Body of pancreas (tissue), 4 donors: Measurements from ENCODE around the gene DGKE. TPM values are rescaled to one million over a fixed set of nuclear protein-coding genes. Genes with fewer than 3 reads are reported as not detected.

ENCODE experiments used
- ATAC-seq: fragments of 150-250 bp; one replicate; pipeline ENCODE4 v1.9.1; 2016
- DNase-seq, 4 donors: peaks; one replicate each; pipeline ENCODE4 v3.0.0-alpha.2; 2019
- H3K27ac ChIP-seq, 4 donors: fragments of 200-600 bp; sonication (generic); 1 replicate in 3 of 4; 2 replicates in 1 of 4; pipeline versions ENCODE4 v1.5.1 to v1.6.1; 2016 to 2019; ENCODE audit warnings: mild to moderate bottlenecking in 1 of 4, mixed read lengths in 1 of 4, moderate library complexity in 1 of 4
- H3K27me3 ChIP-seq, 2 donors: fragments of 200-600 bp; sonication (generic); one replicate each; pipeline ENCODE4 v1.6.0; 2016; ENCODE audit warnings: mild to moderate bottlenecking in 1 of 2
- H3K36me3 ChIP-seq, 2 donors: fragments of 200-600 bp; sonication (generic); replicated peaks in 1 of 2; 2 replicates each; pipeline ENCODE4 v1.5.1; 2016; ENCODE audit warnings: low read depth in 2 of 2; ENCODE audit not compliant: insufficient read depth in 1 of 2
- H3K4me1 ChIP-seq: fragments of 200-600 bp; sonication (generic); one replicate; pipeline ENCODE4 v1.6.0; 2016
- H3K4me3 ChIP-seq, 2 donors: fragments of 200-600 bp; sonication (generic); 1 replicate in 1 of 2; 2 replicates in 1 of 2; pipeline ENCODE4 v1.5.1; 2016 to 2019
- H3K9me3 ChIP-seq, 3 donors: fragments of 200-600 bp; sonication (generic); 1 replicate in 2 of 3; 2 replicates in 1 of 3; pipeline ENCODE4 v1.5.1; 2016
- CTCF ChIP-seq, 7 experiments: fragments of 450-650 bp in 4 of 7; fragments of 200-600 bp in 3 of 7; sonication (generic) in 3 of 7; IDR thresholded peaks; one replicate each; pipeline ENCODE4 v1.5.1; 2016 to 2019; ENCODE audit warnings: antibody characterized with exemption in 7 of 7
- POLR2A ChIP-seq, 3 donors: fragments of 450-650 bp; IDR thresholded peaks; one replicate each; pipeline ENCODE4 v1.6.1; 2016; ENCODE audit warnings: antibody characterized with exemption in 3 of 3, mild to moderate bottlenecking in 2 of 3
- WGBS, 2 donors: methylation state at CpG; one replicate each; pipeline ENCODE4 v1.1.5; 2017; 5-methylcytosine and 5-hydroxymethylcytosine counted together
- intact Hi-C: fragments of 100-400 bp; cut with DNase I; formaldehyde crosslinking; loops from one replicate; pipeline ENCODE4 v1.15.1; 2023
- total RNA-seq, 2 donors: library from RNA; depleted of rRNA; stranded (reverse); fragments of >200 nt; gene quantifications; one replicate each; pipeline ENCODE4 v1.1.0, GENCODE V29; 2016

Gene DGKE
- total RNA-seq, 2 donors from 2014 or later = 4.6 to 7.0 TPM

- 59 to 68% methylated on average over 1 of the region's 1 CpG for WGBS, 2 donors
- H3K27me3 ChIP-seq = no peaks in the 10 kb centered on the region
Observed at GRCh38 chr17:56824503-56824902, 9.4 kb upstream of the DGKE start.

GRCh38 chr17:56826611-56827414, 7.1 kb upstream of the DGKE start:
- H3K4me3 ChIP-seq = no peak overlapping the region
- no peaks in the 10 kb centered on the region for H3K9me3 ChIP-seq
- peaks cover 60% of the 10 kb centered on the region for H3K4me1 ChIP-seq
- H3K27me3 ChIP-seq = no peaks in the 10 kb centered on the region
- WGBS, 2 donors = 27 to 34% methylated on average over 4 of the region's 4 CpGs
- peak overlapping the region in 3 of 4 donors; percentile 26 to 69 (median 29) for H3K27ac ChIP-seq
- intact Hi-C loops = no loop called here
- no peak for TF ChIP-seq POLR2A (IDR thresholded peaks at IDR 0.05)
- no peak for TF ChIP-seq CTCF (IDR thresholded peaks at IDR 0.05)
- peak; percentile 33 for ATAC-seq
- DNase-seq = peak in 2 of 4 donors; percentile 41 to 57
- H3K36me3 ChIP-seq = no peaks in the 10 kb centered on the region

More at GRCh38 chr17:56824503-56824902, 9.4 kb upstream of the DGKE start:
- no peak for TF ChIP-seq CTCF (IDR thresholded peaks at IDR 0.05)
- no peak for TF ChIP-seq POLR2A (IDR thresholded peaks at IDR 0.05)
- ATAC-seq = no peak
- peak overlapping the region in 2 of 4 donors; percentile 52 to 69 for H3K27ac ChIP-seq
- peaks cover 53% of the 10 kb centered on the region for H3K4me1 ChIP-seq
- no peaks in the 10 kb centered on the region for H3K9me3 ChIP-seq
- H3K4me3 ChIP-seq = no peak overlapping the region
- DNase-seq = peak in 2 of 4 donors; percentile 17 to 27
- H3K36me3 ChIP-seq = no peaks in the 10 kb centered on the region
- intact Hi-C loops = loop anchor here (5.0 kb wide), 1 partner anchor 113 kb away; no protein-coding TSS in a partner anchor

GRCh38 chr17:56830726-56831368, 3.1 kb upstream of the DGKE start:
- DNase-seq (peak; percentile 63 to 85 (median 80)), ATAC-seq (no peak)
- no peaks in the 10 kb centered on the region for H3K27me3 ChIP-seq
- H3K36me3 ChIP-seq = no peaks in the 10 kb centered on the region
- peaks cover 69% of the 10 kb centered on the region for H3K4me1 ChIP-seq
- 18 to 23% methylated on average over 7 of the region's 7 CpGs for WGBS, 2 donors
- TF ChIP-seq CTCF (IDR thresholded peaks at IDR 0.05) = no peak
- no peak for TF ChIP-seq POLR2A (IDR thresholded peaks at IDR 0.05)
- H3K9me3 ChIP-seq = no peaks in the 10 kb centered on the region
- peak overlapping the region; percentile 25 to 76 (median 48) for H3K27ac ChIP-seq
- H3K4me3 ChIP-seq = no peak overlapping the region
- intact Hi-C loops = no loop called here

- Histone ChIP-seq H3K4me3 (no peak overlapping the region), H3K27me3 (no peaks in the 10 kb centered on the region), H3K27ac (peak overlapping the region in 3 of 4 donors; percentile 45 to 76 (median 52)), H3K9me3 (no peaks in the 10 kb centered on the region), H3K4me1 (peaks cover 65% of the 10 kb centered on the region), H3K36me3 (no peaks in the 10 kb centered on the region)
- WGBS, 2 donors = 83 to 86% methylated on average over 16 of the region's 16 CpGs
- TF ChIP-seq POLR2A (IDR thresholded peaks at IDR 0.05) (no peak), CTCF (IDR thresholded peaks at IDR 0.05) (no peak)
- intact Hi-C loops = no loop called here
- ATAC-seq (no peak), DNase-seq (no peak)
Observed at GRCh38 chr17:56831369-56832095, 2.4 kb upstream of the DGKE start.
